ENCODE results near the gene RARB. TPM values are rescaled to one million over a fixed set of nuclear protein-coding genes. Genes with fewer than 3 reads are reported as not detected.

RARB gene
- total and polyA plus RNA-seq, 2 experiments from 2014 or later, result 0.14 to 0.42 TPM

DNA sequence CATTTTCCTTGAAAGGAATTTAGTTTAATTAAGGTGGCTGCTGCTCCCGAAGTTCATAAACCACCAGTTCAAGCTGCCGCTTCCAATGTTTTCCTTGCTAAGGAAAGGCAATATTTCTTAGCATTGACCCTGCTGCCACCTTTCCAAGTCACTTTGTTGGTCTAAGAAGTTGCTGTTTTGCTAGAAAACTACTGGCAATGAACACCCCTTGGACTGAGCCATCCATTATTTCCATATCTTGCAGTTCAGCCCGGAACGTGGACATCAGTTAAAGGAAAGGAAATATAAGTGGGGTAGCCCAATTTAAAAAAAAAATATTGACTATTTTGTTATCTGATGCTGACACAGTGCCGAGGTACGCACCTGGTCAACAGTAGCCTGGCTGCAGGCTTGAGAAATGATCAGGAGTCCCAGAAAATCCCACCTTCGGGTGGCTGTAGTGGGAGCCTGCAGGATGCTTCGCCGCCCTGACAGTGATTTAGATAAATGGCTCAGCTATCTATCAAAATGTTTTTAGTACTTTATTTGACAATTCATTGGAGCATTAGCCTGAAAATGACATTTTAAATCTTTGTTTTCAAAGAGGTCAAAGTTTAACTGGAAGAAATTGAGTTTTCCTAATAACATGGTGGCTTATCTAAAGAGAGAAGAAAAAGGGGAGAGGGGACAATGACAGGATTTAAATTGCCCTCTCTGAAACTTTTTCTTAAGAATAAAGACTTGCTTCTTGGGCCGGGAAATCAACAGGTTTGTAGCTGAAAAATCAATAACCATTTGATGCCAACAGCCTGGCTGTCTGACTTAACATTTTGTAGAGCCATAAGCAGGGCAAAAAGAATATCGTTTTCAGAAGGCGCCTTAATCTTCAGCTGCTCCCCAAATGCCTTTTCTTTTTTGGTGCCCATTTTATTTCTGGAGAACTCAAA is 1.6 kb downstream of the RARB start:
- Histone ChIP-seq H3K36me3 (ENCODE audit: insufficient read depth) (no peaks in the 10 kb centered on the region), H2AFZ (no peak overlapping the region), H3F3A (replicated peaks; ENCODE audit: low read depth) (no peaks in the 10 kb centered on the region; the same call in 1 of the 2 replicates), H3K27me3 (ENCODE audit: insufficient read depth) (peaks cover 19% of the 10 kb centered on the region), H3K4me3 (no peak overlapping the region), H3K4me2 (0 out of 2 replicates have a peak overlapping the region, but pooled peaks have one; percentile 76), H3K27ac (ENCODE audit: low read depth) (no peak overlapping the region), H3K9me2 (ENCODE audit: insufficient read depth) (no peaks in the 10 kb centered on the region), H3K4me1 (ENCODE audit: insufficient read depth) (peaks cover 47% of the 10 kb centered on the region), H4K20me1 (replicated peaks; ENCODE audit: insufficient read depth) (no peaks in the 10 kb centered on the region), H3K79me2 (replicated peaks; ENCODE audit: insufficient read depth) (no peaks in the 10 kb centered on the region)
- Mint-ChIP-seq H3K4me3 (no peak overlapping the region), H3K27me3 (ENCODE audit: insufficient read depth, low read depth, poor library complexity) (peaks cover 10% of the 10 kb centered on the region), H3K4me1 (peaks cover 60% of the 10 kb centered on the region), H3K36me3 (ENCODE audit: low read depth) (no peaks in the 10 kb centered on the region), H3K27ac (no peak overlapping the region), H3K9me3 (no peaks in the 10 kb centered on the region; the same call in 2 of the 3 replicates)
- TF ChIP-seq ZNF114 (CRISPR knock-in tag; IDR thresholded peaks at IDR 0.05) (no peak), POLR2AphosphoS5 (IDR thresholded peaks at IDR 0.05; ENCODE audit: low read depth) (no peak), ETS1 (IDR thresholded peaks at IDR 0.05) (no peak), CREB1 (CRISPR knock-in tag; IDR thresholded peaks at IDR 0.05; ENCODE audit: low read depth) (no peak), STAT1 (IDR thresholded peaks at IDR 0.05; ENCODE audit: unreplicated experiment) (no peak), NANOG (IDR thresholded peaks at IDR 0.05; ENCODE audit: borderline replicate concordance) (no peak), EZH2phosphoT487 (IDR thresholded peaks at IDR 0.05; ENCODE audit: unreplicated experiment) (no peak), CTCF (conservative IDR thresholded peaks at IDR 0.05; ENCODE audit: low read depth in 2 of 2) (no peak)
- DNase-seq (ENCODE audit: low spot score) (no peak), ATAC-seq (no peak)

DNA sequence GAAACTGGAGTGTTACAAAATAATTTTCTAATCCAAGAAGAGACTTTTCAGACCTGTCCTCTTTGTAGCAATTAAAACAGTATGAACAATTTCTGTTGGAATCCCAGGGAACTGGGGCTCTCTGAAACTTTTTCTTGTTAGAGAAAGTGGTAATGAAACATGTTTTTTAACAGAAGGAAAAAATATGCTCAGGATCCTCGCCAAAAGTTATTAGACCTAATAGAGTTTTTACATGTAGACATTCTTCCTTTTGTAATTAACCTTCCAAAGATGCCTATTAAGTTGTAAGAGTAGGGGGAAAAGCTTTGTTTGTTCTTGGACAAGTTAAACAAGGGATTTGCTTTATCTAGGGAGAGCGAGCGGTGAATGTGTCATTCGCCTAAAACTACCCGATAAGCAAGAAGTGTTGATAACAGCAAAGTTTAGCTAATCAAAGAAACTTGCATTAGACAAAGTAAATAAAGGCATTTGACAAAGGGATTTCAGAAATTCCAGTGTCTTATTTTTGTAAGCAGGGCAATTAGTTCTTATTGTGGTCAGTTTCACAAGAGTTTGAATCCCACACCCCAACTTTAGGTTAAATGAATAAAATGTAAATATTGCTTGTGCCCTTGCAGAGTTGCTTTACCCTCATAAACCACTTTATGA is 2.3 kb downstream of the RARB start:
- DNase-seq (ENCODE audit: low spot score), result no peak
- H3F3A ChIP-seq (replicated peaks; ENCODE audit: low read depth), result no peaks in the 10 kb centered on the region; the same call in 1 of the 2 replicates
- Mint-ChIP-seq H3K4me3 (no peak overlapping the region), H3K27ac (no peak overlapping the region), H3K9me3 (no peaks in the 10 kb centered on the region; the same call in 2 of the 3 replicates), H3K36me3 (ENCODE audit: low read depth) (no peaks in the 10 kb centered on the region), H3K4me1 (peaks cover 54% of the 10 kb centered on the region), H3K27me3 (ENCODE audit: insufficient read depth, low read depth, poor library complexity) (peaks cover 10% of the 10 kb centered on the region)
- peaks cover 40% of the 10 kb centered on the region for H3K4me1 ChIP-seq (ENCODE audit: insufficient read depth)
- H3K36me3 ChIP-seq (ENCODE audit: insufficient read depth), result no peaks in the 10 kb centered on the region
- ATAC-seq, result no peak
- no peaks in the 10 kb centered on the region for H4K20me1 ChIP-seq (replicated peaks; ENCODE audit: insufficient read depth)
- H3K9me2 ChIP-seq (ENCODE audit: insufficient read depth), result no peaks in the 10 kb centered on the region
- peaks cover 19% of the 10 kb centered on the region for H3K27me3 ChIP-seq (ENCODE audit: insufficient read depth)
- H3K27ac ChIP-seq (ENCODE audit: low read depth), result no peak overlapping the region
- H3K4me2 ChIP-seq, result no peak overlapping the region
- no peaks in the 10 kb centered on the region for H3K79me2 ChIP-seq (replicated peaks; ENCODE audit: insufficient read depth)
- no peak overlapping the region for H3K4me3 ChIP-seq
- TF ChIP-seq, protein P1, sequence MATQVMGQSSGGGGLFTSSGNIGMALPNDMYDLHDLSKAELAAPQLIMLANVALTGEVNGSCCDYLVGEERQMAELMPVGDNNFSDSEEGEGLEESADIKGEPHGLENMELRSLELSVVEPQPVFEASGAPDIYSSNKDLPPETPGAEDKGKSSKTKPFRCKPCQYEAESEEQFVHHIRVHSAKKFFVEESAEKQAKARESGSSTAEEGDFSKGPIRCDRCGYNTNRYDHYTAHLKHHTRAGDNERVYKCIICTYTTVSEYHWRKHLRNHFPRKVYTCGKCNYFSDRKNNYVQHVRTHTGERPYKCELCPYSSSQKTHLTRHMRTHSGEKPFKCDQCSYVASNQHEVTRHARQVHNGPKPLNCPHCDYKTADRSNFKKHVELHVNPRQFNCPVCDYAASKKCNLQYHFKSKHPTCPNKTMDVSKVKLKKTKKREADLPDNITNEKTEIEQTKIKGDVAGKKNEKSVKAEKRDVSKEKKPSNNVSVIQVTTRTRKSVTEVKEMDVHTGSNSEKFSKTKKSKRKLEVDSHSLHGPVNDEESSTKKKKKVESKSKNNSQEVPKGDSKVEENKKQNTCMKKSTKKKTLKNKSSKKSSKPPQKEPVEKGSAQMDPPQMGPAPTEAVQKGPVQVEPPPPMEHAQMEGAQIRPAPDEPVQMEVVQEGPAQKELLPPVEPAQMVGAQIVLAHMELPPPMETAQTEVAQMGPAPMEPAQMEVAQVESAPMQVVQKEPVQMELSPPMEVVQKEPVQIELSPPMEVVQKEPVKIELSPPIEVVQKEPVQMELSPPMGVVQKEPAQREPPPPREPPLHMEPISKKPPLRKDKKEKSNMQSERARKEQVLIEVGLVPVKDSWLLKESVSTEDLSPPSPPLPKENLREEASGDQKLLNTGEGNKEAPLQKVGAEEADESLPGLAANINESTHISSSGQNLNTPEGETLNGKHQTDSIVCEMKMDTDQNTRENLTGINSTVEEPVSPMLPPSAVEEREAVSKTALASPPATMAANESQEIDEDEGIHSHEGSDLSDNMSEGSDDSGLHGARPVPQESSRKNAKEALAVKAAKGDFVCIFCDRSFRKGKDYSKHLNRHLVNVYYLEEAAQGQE (IDR thresholded peaks at IDR 0.05; ENCODE audit: unreplicated experiment), result no peak
- TF ChIP-seq CREB1 (CRISPR knock-in tag; IDR thresholded peaks at IDR 0.05; ENCODE audit: low read depth), result no peak
- no peak for TF ChIP-seq STAT1 (IDR thresholded peaks at IDR 0.05; ENCODE audit: unreplicated experiment)
- no peak for TF ChIP-seq EZH2 (IDR thresholded peaks at IDR 0.05; ENCODE audit: low read depth, unreplicated experiment)
- no peak for TF ChIP-seq CTCF (conservative IDR thresholded peaks at IDR 0.05; ENCODE audit: low read depth in 2 of 2)
- H2AFZ ChIP-seq, result no peak overlapping the region

Measured in GM23338 (cell line).